ENCODE results near the gene CCDC88C. TPM values are rescaled to one million over a fixed set of nuclear protein-coding genes. Genes with fewer than 3 reads are reported as not detected.

Gene CCDC88C
- total and polyA plus RNA-seq, 2 experiments from 2014 or later = 23.6 to 60.7 TPM

GRCh38 chr14:91238085-91238484, 179.5 kb downstream of the CCDC88C start:
- H3K36me3 ChIP-seq (ENCODE audit: insufficient read depth) = no peaks in the 10 kb centered on the region
- no peak overlapping the region for H3K27ac ChIP-seq (ENCODE audit: low read depth)
- no peak overlapping the region for H3K27ac Mint-ChIP-seq
- H3K9me2 ChIP-seq (ENCODE audit: insufficient read depth) = no peaks in the 10 kb centered on the region
- no peaks in the 10 kb centered on the region for H3K4me1 ChIP-seq (ENCODE audit: insufficient read depth)
- H3K4me3 ChIP-seq = no peak overlapping the region
- H3K9me3 Mint-ChIP-seq = peaks cover 4% of the 10 kb centered on the region; the same call in 1 of the 3 replicates
- H3K4me1 Mint-ChIP-seq = peaks cover 3% of the 10 kb centered on the region; the same call in 1 of the 3 replicates
- ATAC-seq (no peak), DNase-seq (ENCODE audit: low spot score) (no peak)
- no peak overlapping the region for H3K4me2 ChIP-seq
- 0 out of 3 replicates have a peak, but pooled peaks cover 2% of the 10 kb centered on the region for H3K36me3 Mint-ChIP-seq (ENCODE audit: low read depth)
- no peak overlapping the region for H2AFZ ChIP-seq
- no peak overlapping the region for H3K4me3 Mint-ChIP-seq
- H4K20me1 ChIP-seq (replicated peaks; ENCODE audit: insufficient read depth) = no peaks in the 10 kb centered on the region
- TF ChIP-seq JUNB (IDR thresholded peaks at IDR 0.05; ENCODE audit: unreplicated experiment) = no peak
- H3K27me3 ChIP-seq (ENCODE audit: insufficient read depth) = no peaks in the 10 kb centered on the region
- H3F3A ChIP-seq (replicated peaks; ENCODE audit: low read depth) = no peaks in the 10 kb centered on the region
- H3K27me3 Mint-ChIP-seq (ENCODE audit: insufficient read depth, low read depth, poor library complexity) = peaks cover 11% of the 10 kb centered on the region
- no peaks in the 10 kb centered on the region for H3K79me2 ChIP-seq (replicated peaks; ENCODE audit: insufficient read depth)

DNA sequence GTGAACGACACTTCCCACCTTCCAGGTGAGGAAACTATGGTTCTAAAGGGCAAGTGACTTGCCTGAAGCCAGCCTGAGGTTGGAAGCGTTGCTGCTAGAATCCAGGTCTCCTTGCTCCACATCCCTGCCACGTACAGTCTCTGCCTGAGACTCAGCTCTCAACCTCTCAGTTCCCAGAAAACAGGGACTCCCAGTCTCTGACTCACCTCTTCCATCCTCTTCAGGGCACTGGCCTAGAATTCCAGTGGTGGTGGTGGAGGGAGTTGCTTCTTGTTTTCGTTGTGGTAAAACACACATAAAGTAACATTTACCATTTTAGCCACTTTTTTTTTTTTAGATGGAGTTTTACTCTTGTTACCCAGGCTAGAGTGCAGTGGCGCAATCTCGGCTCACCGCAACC, 180.4 kb downstream of the CCDC88C start:
- Mint-ChIP-seq H3K27ac (no peak overlapping the region), H3K27me3 (ENCODE audit: insufficient read depth, low read depth, poor library complexity) (peaks cover 11% of the 10 kb centered on the region), H3K4me3 (no peak overlapping the region), H3K4me1 (peaks cover 3% of the 10 kb centered on the region; the same call in 1 of the 3 replicates), H3K9me3 (peaks cover 7% of the 10 kb centered on the region; the same call in 2 of the 3 replicates), H3K36me3 (ENCODE audit: low read depth) (peaks cover 4% of the 10 kb centered on the region; the same call in 1 of the 3 replicates)
- ATAC-seq (no peak), DNase-seq (ENCODE audit: low spot score) (no peak)
- H3K4me1 ChIP-seq (ENCODE audit: insufficient read depth) = no peaks in the 10 kb centered on the region
- no peak overlapping the region for H3K4me2 ChIP-seq
- H3K9me2 ChIP-seq (ENCODE audit: insufficient read depth) = no peaks in the 10 kb centered on the region; the same call in 1 of the 2 replicates
- no peak overlapping the region for H3K27ac ChIP-seq (ENCODE audit: low read depth)
- no peaks in the 10 kb centered on the region for H3K79me2 ChIP-seq (replicated peaks; ENCODE audit: insufficient read depth)
- no peak overlapping the region for H2AFZ ChIP-seq
- no peaks in the 10 kb centered on the region for H4K20me1 ChIP-seq (replicated peaks; ENCODE audit: insufficient read depth)
- H3K4me3 ChIP-seq = no peak overlapping the region
- H3F3A ChIP-seq (replicated peaks; ENCODE audit: low read depth) = no peaks in the 10 kb centered on the region
- no peaks in the 10 kb centered on the region for H3K36me3 ChIP-seq (ENCODE audit: insufficient read depth)
- H3K27me3 ChIP-seq (ENCODE audit: insufficient read depth) = no peaks in the 10 kb centered on the region
- no peak for TF ChIP-seq EZH2phosphoT487 (IDR thresholded peaks at IDR 0.05; ENCODE audit: unreplicated experiment)
- no peak for TF ChIP-seq EZH2 (IDR thresholded peaks at IDR 0.05; ENCODE audit: low read depth, unreplicated experiment)
- no peak for TF ChIP-seq ZNF462 (CRISPR knock-in tag; IDR thresholded peaks at IDR 0.05)
- no peak for TF ChIP-seq STAT1 (IDR thresholded peaks at IDR 0.05; ENCODE audit: unreplicated experiment)
- TF ChIP-seq, protein P1, sequence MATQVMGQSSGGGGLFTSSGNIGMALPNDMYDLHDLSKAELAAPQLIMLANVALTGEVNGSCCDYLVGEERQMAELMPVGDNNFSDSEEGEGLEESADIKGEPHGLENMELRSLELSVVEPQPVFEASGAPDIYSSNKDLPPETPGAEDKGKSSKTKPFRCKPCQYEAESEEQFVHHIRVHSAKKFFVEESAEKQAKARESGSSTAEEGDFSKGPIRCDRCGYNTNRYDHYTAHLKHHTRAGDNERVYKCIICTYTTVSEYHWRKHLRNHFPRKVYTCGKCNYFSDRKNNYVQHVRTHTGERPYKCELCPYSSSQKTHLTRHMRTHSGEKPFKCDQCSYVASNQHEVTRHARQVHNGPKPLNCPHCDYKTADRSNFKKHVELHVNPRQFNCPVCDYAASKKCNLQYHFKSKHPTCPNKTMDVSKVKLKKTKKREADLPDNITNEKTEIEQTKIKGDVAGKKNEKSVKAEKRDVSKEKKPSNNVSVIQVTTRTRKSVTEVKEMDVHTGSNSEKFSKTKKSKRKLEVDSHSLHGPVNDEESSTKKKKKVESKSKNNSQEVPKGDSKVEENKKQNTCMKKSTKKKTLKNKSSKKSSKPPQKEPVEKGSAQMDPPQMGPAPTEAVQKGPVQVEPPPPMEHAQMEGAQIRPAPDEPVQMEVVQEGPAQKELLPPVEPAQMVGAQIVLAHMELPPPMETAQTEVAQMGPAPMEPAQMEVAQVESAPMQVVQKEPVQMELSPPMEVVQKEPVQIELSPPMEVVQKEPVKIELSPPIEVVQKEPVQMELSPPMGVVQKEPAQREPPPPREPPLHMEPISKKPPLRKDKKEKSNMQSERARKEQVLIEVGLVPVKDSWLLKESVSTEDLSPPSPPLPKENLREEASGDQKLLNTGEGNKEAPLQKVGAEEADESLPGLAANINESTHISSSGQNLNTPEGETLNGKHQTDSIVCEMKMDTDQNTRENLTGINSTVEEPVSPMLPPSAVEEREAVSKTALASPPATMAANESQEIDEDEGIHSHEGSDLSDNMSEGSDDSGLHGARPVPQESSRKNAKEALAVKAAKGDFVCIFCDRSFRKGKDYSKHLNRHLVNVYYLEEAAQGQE (IDR thresholded peaks at IDR 0.05; ENCODE audit: unreplicated experiment) = no peak
- no peak for TF ChIP-seq JUNB (IDR thresholded peaks at IDR 0.05; ENCODE audit: unreplicated experiment)
- TF ChIP-seq ZNF331 (CRISPR knock-in tag; IDR thresholded peaks at IDR 0.05; ENCODE audit: low read depth) = no peak
- TF ChIP-seq POLR2AphosphoS5 (IDR thresholded peaks at IDR 0.05; ENCODE audit: low read depth) = no peak
- TF ChIP-seq, protein P2, sequence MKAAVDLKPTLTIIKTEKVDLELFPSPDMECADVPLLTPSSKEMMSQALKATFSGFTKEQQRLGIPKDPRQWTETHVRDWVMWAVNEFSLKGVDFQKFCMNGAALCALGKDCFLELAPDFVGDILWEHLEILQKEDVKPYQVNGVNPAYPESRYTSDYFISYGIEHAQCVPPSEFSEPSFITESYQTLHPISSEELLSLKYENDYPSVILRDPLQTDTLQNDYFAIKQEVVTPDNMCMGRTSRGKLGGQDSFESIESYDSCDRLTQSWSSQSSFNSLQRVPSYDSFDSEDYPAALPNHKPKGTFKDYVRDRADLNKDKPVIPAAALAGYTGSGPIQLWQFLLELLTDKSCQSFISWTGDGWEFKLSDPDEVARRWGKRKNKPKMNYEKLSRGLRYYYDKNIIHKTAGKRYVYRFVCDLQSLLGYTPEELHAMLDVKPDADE (IDR thresholded peaks at IDR 0.05) = no peak
- no peak for TF ChIP-seq NANOG (IDR thresholded peaks at IDR 0.05; ENCODE audit: borderline replicate concordance)
